ENCODE results near the gene ATP1A4. TPM values are rescaled to one million over a fixed set of nuclear protein-coding genes. Genes with fewer than 3 reads are reported as not detected.

The ATP1A4 gene
- total and polyA plus RNA-seq, 9 of the 15 experiments (the other 6 are each of a cell fraction or from before 2014, with no cell fraction given), result 0.07 TPM; not detected in 8

DNA sequence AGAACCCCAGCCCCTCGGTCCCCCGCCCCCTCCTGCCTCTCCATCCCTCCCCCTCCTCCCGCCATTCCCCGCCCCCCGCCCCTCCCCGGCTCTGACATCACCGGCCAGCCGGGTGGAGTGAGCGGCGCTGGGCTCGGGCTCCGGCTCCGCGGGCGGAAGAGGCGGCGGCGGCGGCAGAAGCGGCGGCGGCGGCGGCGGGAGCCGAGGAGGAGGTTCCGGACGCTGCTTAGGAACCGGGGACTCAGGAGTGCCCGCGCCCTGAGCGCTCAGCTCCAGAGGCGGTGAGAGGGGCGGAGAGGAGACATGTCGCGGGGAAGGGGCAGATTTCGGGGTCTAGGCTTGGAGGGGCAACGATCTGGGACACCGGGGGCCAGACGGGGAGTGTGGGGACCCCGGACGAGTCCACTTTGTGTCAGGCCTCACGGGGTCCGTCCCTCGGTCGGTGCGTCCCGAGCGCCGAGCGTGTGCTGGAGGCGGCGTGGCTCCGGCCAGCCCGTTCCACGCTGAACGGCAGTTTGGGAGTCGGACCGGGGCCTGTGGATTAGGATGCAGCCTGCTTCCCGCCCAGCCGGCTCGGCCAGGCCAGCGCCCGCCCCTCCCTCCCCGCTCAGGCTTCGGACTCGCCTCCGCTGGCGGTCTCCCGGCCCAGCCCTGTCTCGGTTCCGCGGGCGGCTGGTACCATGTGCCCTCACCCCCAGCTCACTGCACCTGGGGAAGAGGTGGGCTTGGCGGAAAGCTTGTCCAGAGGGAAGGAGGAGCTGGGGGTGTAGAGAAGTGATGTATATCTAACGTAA, 54.0 kb downstream of the ATP1A4 start, which contains the start of gene PEA15 (continued):
- TF ChIP-seq DPF2 (IDR thresholded peaks at IDR 0.05) (no peak), BDP1 (IDR thresholded peaks at IDR 0.05; ENCODE audit: insufficient read depth, insufficient read length) (no peak), FOXJ3 (CRISPR knock-in tag; IDR thresholded peaks at IDR 0.05) (no peak), NFE2 (IDR thresholded peaks at IDR 0.05; ENCODE audit: low read depth) (no peak), NR2C2 (CRISPR knock-in tag; IDR thresholded peaks at IDR 0.05) (no peak), NR2C2 (tag; IDR thresholded peaks at IDR 0.05) (no peak), NEUROD1 (IDR thresholded peaks at IDR 0.05; ENCODE audit: borderline replicate concordance, low read depth, low read length, partially characterized antibody) (no peak), SIX5 (IDR thresholded peaks at IDR 0.05; ENCODE audit: borderline replicate concordance in 1 of 2, insufficient read depth in 1 of 2, low read depth in 1 of 2, low read length in 2 of 2) (no peak), NFRKB (IDR thresholded peaks at IDR 0.05; ENCODE audit: low read depth) (no peak), FOXJ2 (tag; IDR thresholded peaks at IDR 0.05) (no peak), POLR3G (IDR thresholded peaks at IDR 0.05; ENCODE audit: extremely low read depth, insufficient read length, insufficient replicate concordance) (no peak), TBP (optimal IDR thresholded peaks at IDR 0.05; ENCODE audit: low read depth, low read length) (peak; percentile 7), MYNN (IDR thresholded peaks at IDR 0.05) (no peak), MYNN (CRISPR knock-in tag; IDR thresholded peaks at IDR 0.05) (no peak), GABPA (tag; conservative IDR thresholded peaks at IDR 0.05; ENCODE audit: low read depth) (peak; percentile 77), SMARCA5 (IDR thresholded peaks at IDR 0.05) (no peak), ZNF707 (CRISPR knock-in tag; conservative IDR thresholded peaks at IDR 0.05) (no peak), CBX5 (IDR thresholded peaks at IDR 0.05; ENCODE audit: borderline replicate concordance, low read depth) (no peak), SAP30 (IDR thresholded peaks at IDR 0.05; ENCODE audit: borderline replicate concordance, insufficient read depth, low read depth, low read length, poor library complexity, severe bottlenecking) (peak; percentile 25), ETV1 (tag; conservative IDR thresholded peaks at IDR 0.05; ENCODE audit: low read depth) (no peak; the same call in 1 of the 2 replicates), ZNF224 (CRISPR knock-in tag; IDR thresholded peaks at IDR 0.05) (no peak), ZNF785 (CRISPR knock-in tag; IDR thresholded peaks at IDR 0.05) (no peak)
- TF ChIP-seq, protein P1, sequence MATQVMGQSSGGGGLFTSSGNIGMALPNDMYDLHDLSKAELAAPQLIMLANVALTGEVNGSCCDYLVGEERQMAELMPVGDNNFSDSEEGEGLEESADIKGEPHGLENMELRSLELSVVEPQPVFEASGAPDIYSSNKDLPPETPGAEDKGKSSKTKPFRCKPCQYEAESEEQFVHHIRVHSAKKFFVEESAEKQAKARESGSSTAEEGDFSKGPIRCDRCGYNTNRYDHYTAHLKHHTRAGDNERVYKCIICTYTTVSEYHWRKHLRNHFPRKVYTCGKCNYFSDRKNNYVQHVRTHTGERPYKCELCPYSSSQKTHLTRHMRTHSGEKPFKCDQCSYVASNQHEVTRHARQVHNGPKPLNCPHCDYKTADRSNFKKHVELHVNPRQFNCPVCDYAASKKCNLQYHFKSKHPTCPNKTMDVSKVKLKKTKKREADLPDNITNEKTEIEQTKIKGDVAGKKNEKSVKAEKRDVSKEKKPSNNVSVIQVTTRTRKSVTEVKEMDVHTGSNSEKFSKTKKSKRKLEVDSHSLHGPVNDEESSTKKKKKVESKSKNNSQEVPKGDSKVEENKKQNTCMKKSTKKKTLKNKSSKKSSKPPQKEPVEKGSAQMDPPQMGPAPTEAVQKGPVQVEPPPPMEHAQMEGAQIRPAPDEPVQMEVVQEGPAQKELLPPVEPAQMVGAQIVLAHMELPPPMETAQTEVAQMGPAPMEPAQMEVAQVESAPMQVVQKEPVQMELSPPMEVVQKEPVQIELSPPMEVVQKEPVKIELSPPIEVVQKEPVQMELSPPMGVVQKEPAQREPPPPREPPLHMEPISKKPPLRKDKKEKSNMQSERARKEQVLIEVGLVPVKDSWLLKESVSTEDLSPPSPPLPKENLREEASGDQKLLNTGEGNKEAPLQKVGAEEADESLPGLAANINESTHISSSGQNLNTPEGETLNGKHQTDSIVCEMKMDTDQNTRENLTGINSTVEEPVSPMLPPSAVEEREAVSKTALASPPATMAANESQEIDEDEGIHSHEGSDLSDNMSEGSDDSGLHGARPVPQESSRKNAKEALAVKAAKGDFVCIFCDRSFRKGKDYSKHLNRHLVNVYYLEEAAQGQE (IDR thresholded peaks at IDR 0.05; ENCODE audit: borderline replicate concordance), result no peak
- TF ChIP-seq, protein P1 (CRISPR knock-in tag; IDR thresholded peaks at IDR 0.05; ENCODE audit: low read depth), result peak; percentile 42; the same call in 1 of the 2 replicates

Measured in K562 (cell line).